Esophagus (tissue), 2 donors: ENCODE results near the gene YWHAH. TPM values are rescaled to one million over a fixed set of nuclear protein-coding genes. Genes with fewer than 3 reads are reported as not detected.

Experiments used
- H3K27ac ChIP-seq, 2 donors: one replicate each; pipeline ENCODE4 v1.5.1; 2013; ENCODE audit warnings: low read depth in 2 of 2, mild to moderate bottlenecking in 2 of 2, inconsistent platforms in 1 of 2, low read length in 1 of 2, moderate library complexity in 1 of 2
- H3K27me3 ChIP-seq, 2 donors: one replicate each; pipeline ENCODE4 v1.6.1; 2013; ENCODE audit warnings: low read length in 2 of 2, control low read depth in 1 of 2, mild to moderate bottlenecking in 1 of 2; ENCODE audit not compliant: insufficient read depth in 2 of 2, control insufficient read depth in 1 of 2
- H3K36me3 ChIP-seq, 2 donors: one replicate each; pipeline ENCODE4 v1.6.1; 2013; ENCODE audit warnings: low read length in 1 of 2; ENCODE audit not compliant: control insufficient read depth in 2 of 2, insufficient read depth in 2 of 2
- H3K4me1 ChIP-seq, 2 donors: one replicate each; pipeline ENCODE4 v1.6.1; 2013; ENCODE audit warnings: low read length in 1 of 2; ENCODE audit not compliant: control insufficient read depth in 2 of 2, insufficient read depth in 2 of 2
- H3K4me3 ChIP-seq, 2 donors: one replicate each; pipeline ENCODE4 v1.5.1; 2013; ENCODE audit warnings: low read length in 2 of 2, mild to moderate bottlenecking in 2 of 2, low read depth in 1 of 2, moderate library complexity in 1 of 2
- H3K9me3 ChIP-seq, 2 donors: one replicate each; pipeline ENCODE4 v1.6.1; 2013; ENCODE audit warnings: mild to moderate bottlenecking in 2 of 2, low read depth in 1 of 2, low read length in 1 of 2, moderate library complexity in 1 of 2; ENCODE audit not compliant: control insufficient read depth in 2 of 2, insufficient read depth in 1 of 2
- WGBS, 2 donors: extraction: QIAGEN DNeasy Blood & Tissue Kit; methylation state at CpG; one replicate each; pipeline ENCODE4 v1.1.7; 2013; 5-methylcytosine and 5-hydroxymethylcytosine counted together
- polyA plus RNA-seq, 2 donors: library from polyadenylated mRNA; stranded (reverse); fragments of 200-250 nt; gene quantifications; one replicate each; pipeline ENCODE4 v1.2.3, GENCODE V29; 2013
- donor health status: healthy with polysubstance abuse.
- donor health status: Bipolar disorder and iron deficiency.

The YWHAH gene
- 10 to 100 TPM; 47.7 to 53.4 TPM for polyA plus RNA-seq

GRCh38 chr22:31943978-31944699, at the start of gene YWHAH:
YWHAH (plus strand) TSS chr22:31944535; CDS start chr22:31944734, 199 bp downstream.
- H3K36me3 ChIP-seq: no peaks in the 10 kb centered on the region
- H3K27me3 ChIP-seq: no peaks in the 10 kb centered on the region
- H3K27ac ChIP-seq: peak within 1 kb of the TSS; percentile 92 to 97
- no peaks in the 10 kb centered on the region for H3K4me1 ChIP-seq
- H3K4me3 ChIP-seq: peak within 1 kb of the TSS; percentile 87 to 88
- no peaks in the 10 kb centered on the region for H3K9me3 ChIP-seq
- WGBS, 2 donors: 0% methylated on average over 74 to 86 of the region's 86 CpGs

- Histone ChIP-seq H3K36me3 (peaks cover 0 to 5% of the 10 kb centered on the region in 2 donors), H3K27ac (no peak overlapping the region), H3K4me3 (no peak overlapping the region), H3K9me3 (no peaks in the 10 kb centered on the region), H3K27me3 (no peaks in the 10 kb centered on the region), H3K4me1 (no peaks in the 10 kb centered on the region)
- 90 to 97% methylated on average over 2 of the region's 2 CpGs for WGBS, 2 donors
These were observed 48.8 kb upstream of the YWHAH start for GRCh38 chr22:31895411-31896123.

GRCh38 chr22:31896472-31896871, 47.9 kb upstream of the YWHAH start:
- Histone ChIP-seq H3K4me1 (no peaks in the 10 kb centered on the region), H3K27me3 (no peaks in the 10 kb centered on the region), H3K9me3 (no peaks in the 10 kb centered on the region), H3K27ac (no peak overlapping the region), H3K4me3 (no peak overlapping the region), H3K36me3 (peaks cover 0 to 5% of the 10 kb centered on the region in 2 donors)
- WGBS, 2 donors: 93% methylated on average over 1 of the region's 1 CpG

GRCh38 chr22:31897842-31898805, 46.2 kb upstream of the YWHAH start:
- H3K27me3 ChIP-seq: no peaks in the 10 kb centered on the region
- 73 to 78% methylated on average over 16 of the region's 16 CpGs for WGBS, 2 donors

GRCh38 chr22:31898926-31899325, 45.4 kb upstream of the YWHAH start:
- Histone ChIP-seq H3K27me3 (no peaks in the 10 kb centered on the region), H3K4me3 (no peak overlapping the region), H3K9me3 (no peaks in the 10 kb centered on the region), H3K27ac (no peak overlapping the region), H3K4me1 (no peaks in the 10 kb centered on the region), H3K36me3 (peaks cover 0 to 6% of the 10 kb centered on the region in 2 donors)
- WGBS, 2 donors: 91 to 93% methylated on average over 2 of the region's 2 CpGs

More at GRCh38 chr22:31897842-31898805, 46.2 kb upstream of the YWHAH start:
- no peaks in the 10 kb centered on the region for H3K9me3 ChIP-seq
- no peak overlapping the region for H3K27ac ChIP-seq
- no peaks in the 10 kb centered on the region for H3K4me1 ChIP-seq
- no peak overlapping the region for H3K4me3 ChIP-seq
- H3K36me3 ChIP-seq: peaks cover 0 to 9% of the 10 kb centered on the region in 2 donors

- H3K36me3 ChIP-seq: peaks cover 0 to 6% of the 10 kb centered on the region in 2 donors
- H3K4me3 ChIP-seq: no peak overlapping the region
- H3K4me1 ChIP-seq: no peaks in the 10 kb centered on the region
- no peak overlapping the region for H3K27ac ChIP-seq
- H3K27me3 ChIP-seq: no peaks in the 10 kb centered on the region
- H3K9me3 ChIP-seq: no peaks in the 10 kb centered on the region
- WGBS, 2 donors: 90 to 93% methylated on average over 4 of the region's 4 CpGs
These were observed 44.7 kb upstream of the YWHAH start for GRCh38 chr22:31899669-31900068.

- no peaks in the 10 kb centered on the region for H3K9me3 ChIP-seq
- no peaks in the 10 kb centered on the region for H3K4me1 ChIP-seq
- H3K36me3 ChIP-seq: peaks cover 12 to 15% of the 10 kb centered on the region in 2 donors
- 83 to 90% methylated on average over 6 of the region's 6 CpGs for WGBS, 2 donors
- no peak overlapping the region for H3K27ac ChIP-seq
- H3K27me3 ChIP-seq: no peaks in the 10 kb centered on the region
- H3K4me3 ChIP-seq: no peak overlapping the region
These were observed 42.8 kb upstream of the YWHAH start for GRCh38 chr22:31901388-31902137.

GRCh38 chr22:31904651-31905050, 39.7 kb upstream of the YWHAH start:
- Histone ChIP-seq H3K27me3 (no peaks in the 10 kb centered on the region), H3K27ac (no peak overlapping the region), H3K4me3 (no peak overlapping the region), H3K9me3 (no peaks in the 10 kb centered on the region), H3K36me3 (peaks cover 16 to 20% of the 10 kb centered on the region in 2 donors), H3K4me1 (no peaks in the 10 kb centered on the region)
- 97 to 99% methylated on average over 3 of the region's 3 CpGs for WGBS, 2 donors

- no peak overlapping the region for H3K4me3 ChIP-seq
- H3K9me3 ChIP-seq: no peaks in the 10 kb centered on the region
- H3K36me3 ChIP-seq: peaks cover 16 to 21% of the 10 kb centered on the region in 2 donors
- 94% methylated on average over 10 of the region's 10 CpGs for WGBS, 2 donors
- H3K27ac ChIP-seq: no peak overlapping the region
- H3K27me3 ChIP-seq: no peaks in the 10 kb centered on the region
- H3K4me1 ChIP-seq: no peaks in the 10 kb centered on the region
These were observed 39.0 kb upstream of the YWHAH start for GRCh38 chr22:31905356-31905755.
